Ascending aorta (tissue), 2 donors: ENCODE results near the gene DRAXIN. TPM values are rescaled to one million over a fixed set of nuclear protein-coding genes. Genes with fewer than 3 reads are reported as not detected.

Experiments used
- DNase-seq, 2 donors: peaks; one replicate each; pipeline ENCODE4 v3.0.0-alpha.2; 2019; ENCODE audit warnings: low spot score in 2 of 2
- H3K27ac ChIP-seq, 2 donors: fragments of 200-600 bp; sonication (generic); one replicate each; pipeline ENCODE4 v1.5.1; 2016 to 2017; ENCODE audit warnings: mild to moderate bottlenecking in 1 of 2
- H3K27me3 ChIP-seq: fragments of 200-600 bp; sonication (generic); one replicate; pipeline ENCODE4 v1.5.1; 2017
- H3K36me3 ChIP-seq, 2 donors: fragments of 200-600 bp; sonication (generic); one replicate each; pipeline ENCODE4 v1.5.1; 2016
- H3K4me1 ChIP-seq, 2 donors: fragments of 200-600 bp; sonication (generic); one replicate each; pipeline ENCODE4 v1.5.1; 2016 to 2017; ENCODE audit warnings: mild to moderate bottlenecking in 1 of 2
- H3K4me3 ChIP-seq, 2 donors: fragments of 200-600 bp; sonication (generic); one replicate each; pipeline ENCODE4 v1.5.1; 2016 to 2017; ENCODE audit warnings: mild to moderate bottlenecking in 1 of 2
- H3K9me3 ChIP-seq, 2 donors: fragments of 200-600 bp; sonication (generic); one replicate each; pipeline ENCODE4 v1.5.1; 2016
- intact Hi-C: fragments of 100-400 bp; cut with DNase I; formaldehyde crosslinking; loops from one replicate; pipeline ENCODE4 v1.15.1; 2023
- total RNA-seq: library from RNA; depleted of rRNA; stranded (reverse); fragments of >200 nt; gene quantifications from one replicate; pipeline ENCODE4 v1.1.0, GENCODE V29; 2016
- TF ChIP-seq, protein P1 (sequence below), 3 experiments: fragments of 200-600 bp in 2 of 3; fragments of 450-650 bp in 1 of 3; sonication (generic) in 2 of 3; IDR thresholded peaks; one replicate each; pipeline ENCODE4 v1.5.1; 2016 to 2019; ENCODE audit warnings: antibody characterized with exemption in 3 of 3, mild to moderate bottlenecking in 1 of 3, moderate library complexity in 1 of 3

The DRAXIN gene
- total RNA-seq, 1 donor from 2014 or later, result 1.8 TPM

DNA sequence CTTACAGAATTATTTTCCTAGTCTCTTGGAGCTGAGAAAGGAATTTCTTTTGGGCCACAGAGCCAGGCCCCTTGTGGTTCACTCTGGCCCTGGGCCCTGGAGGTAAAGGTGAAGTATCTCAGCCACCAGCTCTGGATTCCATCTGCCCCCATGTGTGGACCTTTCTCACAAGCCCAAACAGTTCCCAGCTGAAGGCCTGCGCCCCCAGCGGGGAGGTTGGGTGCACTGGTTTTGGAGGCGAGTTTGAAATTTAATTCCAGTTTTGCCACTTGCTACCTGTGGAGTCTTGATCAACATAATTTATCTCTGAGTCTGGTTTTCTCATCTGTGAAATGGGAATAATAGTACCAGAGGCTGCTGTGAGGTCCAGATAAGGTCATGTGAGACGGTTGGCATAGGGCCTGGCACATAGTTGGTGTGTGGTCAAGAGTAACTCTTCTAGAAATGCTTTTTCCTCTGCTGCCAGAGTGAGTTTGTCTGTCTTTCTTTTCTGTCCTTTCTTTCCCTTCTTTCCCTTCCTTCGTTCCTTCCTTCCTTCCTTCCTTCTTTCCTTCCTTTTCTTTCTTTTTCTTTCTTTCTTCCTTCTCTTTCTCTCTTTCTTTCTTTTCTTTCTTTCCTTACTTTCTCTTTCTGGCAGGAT lies 50.5 kb downstream of the DRAXIN start:
- no peak for DNase-seq
- H3K27me3 ChIP-seq, result no peaks in the 10 kb centered on the region
- H3K4me1 ChIP-seq, result peaks cover 0 to 8% of the 10 kb centered on the region in 2 donors
- H3K27ac ChIP-seq, result no peak overlapping the region
- H3K36me3 ChIP-seq, result no peaks in the 10 kb centered on the region
- TF ChIP-seq, protein P1, sequence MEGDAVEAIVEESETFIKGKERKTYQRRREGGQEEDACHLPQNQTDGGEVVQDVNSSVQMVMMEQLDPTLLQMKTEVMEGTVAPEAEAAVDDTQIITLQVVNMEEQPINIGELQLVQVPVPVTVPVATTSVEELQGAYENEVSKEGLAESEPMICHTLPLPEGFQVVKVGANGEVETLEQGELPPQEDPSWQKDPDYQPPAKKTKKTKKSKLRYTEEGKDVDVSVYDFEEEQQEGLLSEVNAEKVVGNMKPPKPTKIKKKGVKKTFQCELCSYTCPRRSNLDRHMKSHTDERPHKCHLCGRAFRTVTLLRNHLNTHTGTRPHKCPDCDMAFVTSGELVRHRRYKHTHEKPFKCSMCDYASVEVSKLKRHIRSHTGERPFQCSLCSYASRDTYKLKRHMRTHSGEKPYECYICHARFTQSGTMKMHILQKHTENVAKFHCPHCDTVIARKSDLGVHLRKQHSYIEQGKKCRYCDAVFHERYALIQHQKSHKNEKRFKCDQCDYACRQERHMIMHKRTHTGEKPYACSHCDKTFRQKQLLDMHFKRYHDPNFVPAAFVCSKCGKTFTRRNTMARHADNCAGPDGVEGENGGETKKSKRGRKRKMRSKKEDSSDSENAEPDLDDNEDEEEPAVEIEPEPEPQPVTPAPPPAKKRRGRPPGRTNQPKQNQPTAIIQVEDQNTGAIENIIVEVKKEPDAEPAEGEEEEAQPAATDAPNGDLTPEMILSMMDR (IDR thresholded peaks at IDR 0.05), result no peak
- no peaks in the 10 kb centered on the region for H3K9me3 ChIP-seq
- intact Hi-C loops, result no loop called here
- H3K4me3 ChIP-seq, result no peak overlapping the region

DNA sequence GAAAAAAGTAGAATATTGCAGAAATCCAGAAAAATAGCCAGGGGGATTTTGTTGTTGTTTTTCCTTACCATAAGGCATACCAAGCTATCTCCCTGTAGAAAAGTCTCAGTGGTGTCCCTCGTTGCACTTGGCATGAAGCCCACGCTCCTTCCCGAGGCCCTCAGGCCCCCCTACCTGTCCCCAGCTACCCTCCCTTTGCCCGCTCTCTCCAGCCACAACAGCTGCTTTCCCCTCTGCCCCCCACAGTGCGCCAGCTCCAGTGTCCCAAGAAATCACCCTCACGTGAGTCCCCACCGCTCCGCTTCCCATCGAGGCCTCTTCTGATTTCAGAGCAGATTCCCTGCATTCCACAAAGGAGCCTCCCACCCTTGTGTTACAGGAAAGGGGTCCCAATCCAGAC lies 52.8 kb downstream of the DRAXIN start:
- TF ChIP-seq, protein P1 (IDR thresholded peaks at IDR 0.05), result no peak
- intact Hi-C loops, result no loop called here
- H3K4me3 ChIP-seq, result no peak overlapping the region
- peaks cover 5 to 11% of the 10 kb centered on the region in 2 donors for H3K36me3 ChIP-seq
- no peaks in the 10 kb centered on the region for H3K9me3 ChIP-seq
- no peak for DNase-seq
- no peaks in the 10 kb centered on the region for H3K4me1 ChIP-seq
- H3K27me3 ChIP-seq, result no peaks in the 10 kb centered on the region
- no peak overlapping the region for H3K27ac ChIP-seq

DNA sequence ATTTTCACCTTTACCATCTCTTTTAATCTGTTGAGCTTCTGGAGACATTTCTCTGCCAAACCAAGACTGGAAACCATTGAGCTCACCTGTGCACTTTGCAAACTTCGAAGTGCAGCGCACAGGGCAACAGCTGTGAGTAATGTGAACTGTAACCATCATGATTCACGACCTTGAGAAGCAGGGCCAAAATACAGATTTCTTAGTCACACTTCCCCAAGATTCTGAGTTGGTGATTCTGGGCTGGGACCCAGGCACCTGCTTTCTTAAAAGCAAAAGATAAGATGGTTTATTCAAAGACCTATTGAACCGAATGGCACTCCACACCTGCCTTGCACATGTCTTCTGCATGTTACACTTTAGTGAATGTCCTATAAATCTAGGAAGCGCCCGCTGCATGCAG lies 54.6 kb downstream of the DRAXIN start:
- DNase-seq, result no peak
- Histone ChIP-seq H3K4me3 (no peak overlapping the region), H3K27ac (no peak overlapping the region), H3K27me3 (no peaks in the 10 kb centered on the region), H3K36me3 (peaks cover 17 to 22% of the 10 kb centered on the region in 2 donors), H3K4me1 (no peaks in the 10 kb centered on the region), H3K9me3 (no peaks in the 10 kb centered on the region)
- TF ChIP-seq, protein P1 (IDR thresholded peaks at IDR 0.05), result no peak
- intact Hi-C loops, result no loop called here

DNA sequence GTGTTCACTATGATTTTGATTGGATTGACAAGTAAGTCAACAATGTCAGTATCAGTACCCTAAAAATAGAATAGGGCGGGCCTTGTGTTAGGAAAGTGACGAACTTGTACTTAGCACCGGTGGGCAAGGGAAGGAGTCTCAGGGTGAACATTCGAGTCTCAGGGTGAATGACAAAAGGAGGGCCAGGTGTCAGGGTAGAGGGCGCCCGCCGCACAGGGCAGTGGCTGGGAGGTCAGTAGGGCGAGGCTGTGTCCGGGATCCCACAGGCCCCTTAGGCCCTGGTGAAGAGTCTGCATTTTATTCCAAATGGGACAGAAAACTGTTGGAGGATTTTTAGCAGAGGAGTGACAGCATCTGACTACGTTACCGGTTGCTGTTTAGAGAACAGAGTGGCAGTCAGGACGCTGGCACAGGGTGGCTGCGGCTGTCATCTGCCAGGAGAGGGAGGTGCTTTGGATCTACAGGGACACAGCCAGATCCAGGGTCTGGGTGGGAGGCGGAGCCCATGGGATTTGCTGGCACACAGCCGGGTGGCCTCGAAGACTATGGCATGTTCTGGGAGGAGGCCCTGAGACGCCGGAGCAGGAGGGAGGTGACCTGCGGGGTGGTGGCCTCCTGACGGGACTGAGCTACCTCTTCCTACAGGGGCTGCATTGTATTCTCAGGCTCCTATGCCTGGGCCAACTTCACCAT lies 55.4 kb downstream of the DRAXIN start:
- H3K27ac ChIP-seq, result no peak overlapping the region
- no peak for DNase-seq
- no peaks in the 10 kb centered on the region for H3K27me3 ChIP-seq
- no peak overlapping the region for H3K4me3 ChIP-seq
- no peaks in the 10 kb centered on the region for H3K9me3 ChIP-seq
- H3K4me1 ChIP-seq, result no peaks in the 10 kb centered on the region
- H3K36me3 ChIP-seq, result peaks cover 17 to 22% of the 10 kb centered on the region in 2 donors
- intact Hi-C loops, result no loop called here
- TF ChIP-seq, protein P1 (IDR thresholded peaks at IDR 0.05), result no peak

DNA sequence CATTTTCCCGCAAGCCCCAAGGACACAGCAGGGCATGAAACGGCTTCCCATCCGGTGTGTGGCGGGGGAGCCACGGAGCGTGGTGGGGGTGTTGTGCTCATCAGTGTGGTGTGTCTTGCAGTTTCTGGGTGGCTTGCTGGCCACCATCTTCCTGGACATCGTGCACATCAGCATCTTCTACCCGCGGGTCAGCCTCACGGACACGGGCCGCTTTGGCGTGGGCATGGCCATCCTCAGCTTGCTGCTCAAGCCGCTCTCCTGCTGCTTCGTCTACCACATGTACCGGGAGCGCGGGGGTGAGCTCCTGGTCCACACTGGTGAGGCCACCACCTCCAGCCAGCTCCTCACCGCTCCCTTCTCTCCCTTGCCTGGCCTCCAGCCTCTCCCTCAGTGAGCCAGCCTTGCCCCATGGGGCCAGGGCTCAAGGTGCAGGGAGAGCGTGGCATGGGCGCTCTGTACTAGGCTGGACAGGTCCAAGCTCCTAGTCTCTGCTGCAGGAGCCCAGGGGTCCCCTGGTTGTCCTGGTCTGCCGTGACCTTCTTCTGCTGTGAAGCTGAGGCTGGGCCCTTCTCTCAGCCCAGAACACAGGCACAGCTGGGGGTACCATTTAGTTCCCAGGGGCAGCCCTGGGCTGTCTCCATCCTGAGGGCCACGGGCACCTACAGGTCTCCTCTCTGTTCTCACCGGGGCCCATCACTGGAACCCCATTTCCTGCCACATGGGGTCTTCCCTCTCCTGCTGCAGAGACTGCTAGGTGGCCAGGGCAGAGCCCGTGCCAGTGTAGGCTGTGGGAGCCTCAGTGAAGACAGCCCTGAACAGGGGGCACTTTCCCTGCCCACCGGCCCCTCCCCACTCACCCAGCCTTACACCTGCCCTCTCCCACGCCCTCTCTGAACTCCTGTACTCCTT lies 57.0 kb downstream of the DRAXIN start:
- H3K9me3 ChIP-seq, result no peaks in the 10 kb centered on the region
- intact Hi-C loops, result no loop called here
- no peak for DNase-seq
- TF ChIP-seq, protein P1 (IDR thresholded peaks at IDR 0.05), result no peak
- H3K27me3 ChIP-seq, result no peaks in the 10 kb centered on the region
- H3K4me1 ChIP-seq, result no peaks in the 10 kb centered on the region
- H3K4me3 ChIP-seq, result no peak overlapping the region
- H3K27ac ChIP-seq, result no peak overlapping the region
- peaks cover 17 to 22% of the 10 kb centered on the region in 2 donors for H3K36me3 ChIP-seq
